ENCODE results near the gene HAGH. TPM values are rescaled to one million over a fixed set of nuclear protein-coding genes. Genes with fewer than 3 reads are reported as not detected.

Gene HAGH
- total RNA-seq, 2 donors from 2014 or later, result 113 to 123 TPM

DNA sequence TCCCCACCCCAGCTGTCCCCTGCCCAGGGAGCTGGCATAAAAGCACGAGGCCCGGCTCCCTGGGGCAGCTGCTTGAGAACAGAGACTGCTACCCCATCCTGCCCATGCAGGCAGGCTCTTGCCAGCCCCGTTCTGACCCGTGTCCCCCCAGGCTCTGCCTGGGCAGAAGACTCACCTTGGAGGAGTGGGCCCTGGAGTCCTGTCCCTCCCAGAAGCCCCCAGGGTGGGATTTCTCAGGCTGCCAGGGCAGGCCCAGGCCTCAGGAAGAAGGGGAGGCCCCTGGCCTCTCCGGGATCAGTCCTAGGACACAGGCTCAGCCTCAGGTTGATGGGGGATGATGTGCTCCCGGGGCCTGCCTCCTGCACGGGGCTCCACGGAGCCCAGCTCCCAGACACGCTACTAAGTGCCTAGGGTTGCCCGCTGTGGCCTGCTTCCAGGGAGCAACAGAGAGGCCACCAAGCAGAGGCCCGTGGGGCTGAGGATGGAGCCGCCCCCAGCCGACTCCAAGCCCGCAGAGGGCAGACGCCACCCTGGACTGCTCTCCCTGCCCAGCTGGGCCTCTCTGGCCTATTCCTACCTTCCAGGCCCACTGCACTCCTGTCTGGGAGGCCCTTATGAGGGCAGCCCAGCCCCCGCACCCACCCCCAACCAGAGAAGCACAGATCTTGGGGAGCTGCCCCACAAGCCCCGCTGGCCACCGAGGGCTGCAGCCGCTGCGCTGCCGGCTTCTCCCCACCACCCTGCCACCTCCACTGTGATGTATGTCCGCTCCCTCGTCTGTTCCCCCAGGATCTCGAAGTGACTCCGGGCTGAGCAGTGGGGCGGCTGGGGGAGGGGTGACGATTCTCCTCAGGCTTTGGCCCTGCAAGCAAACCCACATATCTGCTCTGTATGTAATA, 57.0 kb downstream of the HAGH start:
- intact Hi-C loops (cut with DNase I), result no loop called here
- DNase-seq (no peak), ATAC-seq (no peak)

DNA sequence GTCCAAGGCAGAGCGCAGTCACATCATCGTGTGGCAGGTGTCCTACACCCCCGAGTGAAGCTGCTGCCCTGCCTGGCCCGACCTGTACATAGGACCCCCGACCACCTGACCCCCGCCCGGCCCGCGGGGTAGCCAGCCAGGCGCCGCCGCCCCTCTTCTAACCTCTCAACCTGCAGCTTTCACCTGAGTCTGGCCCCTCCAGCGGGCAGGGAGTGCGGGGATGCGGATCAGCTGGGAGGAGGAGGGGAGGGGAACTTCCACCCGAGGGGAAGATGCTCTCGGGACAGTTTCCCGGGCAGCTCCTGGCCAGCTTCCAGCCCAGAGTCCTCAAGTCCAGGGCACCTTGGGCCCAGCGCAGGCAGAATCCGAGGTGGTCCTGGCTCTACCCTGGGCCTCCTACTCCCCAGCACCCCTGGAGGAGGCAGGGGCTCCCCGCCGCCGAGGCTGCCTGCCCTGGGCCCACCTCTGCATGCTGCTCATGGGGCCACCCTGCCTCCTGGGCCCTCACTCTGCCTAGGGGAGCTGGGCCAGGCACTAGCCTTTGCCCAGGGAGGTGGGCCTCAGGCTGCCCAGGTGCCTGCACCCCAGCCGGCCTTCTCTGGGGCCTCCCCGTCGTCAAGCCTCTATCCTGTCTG, 57.7 kb downstream of the HAGH start:
- DNase-seq (no peak), ATAC-seq (no peak)
- intact Hi-C loops (cut with DNase I), result no loop called here

DNA sequence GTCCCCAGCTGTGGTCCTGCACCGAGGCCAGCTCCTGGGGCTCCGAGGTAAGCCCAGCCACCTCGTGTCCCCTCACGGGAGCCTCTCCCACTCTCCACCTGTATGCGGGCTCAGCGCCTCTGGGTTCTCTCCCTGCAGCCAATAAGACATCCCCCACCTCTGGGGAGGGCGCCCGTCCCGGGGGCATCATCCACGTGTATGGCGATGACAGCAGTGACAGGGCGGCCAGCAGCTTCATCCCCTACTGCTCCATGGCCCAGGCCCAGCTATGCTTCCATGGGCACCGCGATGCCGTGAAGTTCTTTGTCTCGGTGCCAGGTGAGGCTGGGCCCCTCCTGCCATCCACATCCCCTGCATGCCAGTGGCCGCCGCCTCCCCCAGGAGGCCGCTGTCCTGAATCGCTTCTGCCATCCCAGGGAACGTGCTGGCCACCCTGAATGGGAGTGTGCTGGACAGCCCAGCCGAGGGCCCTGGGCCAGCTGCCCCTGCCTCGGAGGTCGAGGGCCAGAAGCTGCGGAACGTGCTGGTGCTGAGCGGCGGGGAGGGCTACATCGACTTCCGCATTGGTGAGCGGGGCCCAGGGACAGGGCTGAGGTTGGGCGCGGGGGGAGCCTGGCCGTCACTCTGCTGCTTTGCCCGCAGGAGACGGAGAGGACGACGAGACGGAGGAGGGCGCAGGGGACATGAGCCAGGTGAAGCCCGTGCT, 58.4 kb downstream of the HAGH start:
- no peak for DNase-seq
- ATAC-seq, result no peak
- intact Hi-C loops (cut with DNase I), result no loop called here

DNA sequence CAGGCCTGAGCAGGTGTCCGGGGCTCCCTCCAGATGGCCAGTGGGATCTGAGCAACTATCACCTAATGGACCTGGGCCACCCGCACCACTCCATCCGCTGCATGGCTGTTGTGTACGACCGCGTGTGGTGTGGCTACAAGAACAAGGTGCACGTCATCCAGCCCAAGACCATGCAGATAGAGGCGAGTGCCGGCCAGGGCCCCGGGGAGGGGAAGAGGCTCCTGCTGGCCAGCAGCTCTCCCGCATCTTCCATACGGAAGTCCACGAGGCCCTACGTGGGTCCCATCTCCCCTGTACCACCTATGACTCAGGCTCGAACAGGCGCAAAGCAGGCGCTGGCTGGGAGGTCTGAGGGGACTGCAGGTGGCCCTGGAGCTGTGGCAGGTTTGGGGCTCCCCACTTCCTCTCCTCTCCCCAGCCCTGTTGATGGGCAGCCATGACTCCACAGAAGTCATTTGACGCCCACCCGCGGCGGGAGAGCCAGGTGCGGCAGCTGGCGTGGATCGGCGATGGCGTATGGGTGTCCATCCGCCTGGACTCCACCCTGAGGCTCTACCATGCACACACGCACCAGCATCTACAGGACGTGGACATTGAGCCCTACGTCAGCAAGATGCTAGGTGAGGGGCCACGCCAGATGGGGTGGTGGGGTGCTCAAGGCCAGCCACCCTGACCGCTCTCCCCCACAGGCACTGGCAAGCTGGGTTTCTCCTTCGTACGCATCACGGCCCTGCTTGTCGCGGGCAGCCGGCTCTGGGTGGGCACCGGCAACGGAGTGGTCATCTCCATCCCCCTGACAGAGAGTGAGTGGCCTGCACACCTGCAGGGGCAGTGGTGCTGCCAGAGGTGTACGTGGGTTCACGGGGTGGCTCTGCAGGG, 59.3 kb downstream of the HAGH start:
- ATAC-seq, result no peak
- no peak for DNase-seq
- intact Hi-C loops (cut with DNase I), result no loop called here

DNA sequence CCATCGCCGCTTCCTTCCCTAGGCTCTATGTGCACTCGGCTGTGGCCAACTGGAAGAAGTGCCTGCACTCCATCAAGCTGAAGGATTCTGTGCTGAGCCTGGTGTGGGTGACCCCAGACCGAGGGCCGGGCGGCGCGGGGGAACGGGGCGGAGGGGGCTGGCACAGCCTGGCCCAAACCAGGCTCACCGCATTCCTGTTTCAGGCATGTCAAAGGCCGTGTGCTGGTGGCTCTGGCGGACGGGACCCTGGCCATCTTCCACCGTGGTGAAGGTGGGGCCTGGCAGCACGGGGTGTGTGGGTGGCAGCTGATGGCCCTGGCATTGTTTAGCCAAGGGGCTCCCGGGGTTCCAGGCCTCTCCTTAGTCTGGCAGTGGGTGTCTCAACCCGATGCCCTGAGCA, 59.9 kb downstream of the HAGH start:
- no peak for ATAC-seq
- DNase-seq, result no peak
- intact Hi-C loops (cut with DNase I), result no loop called here

DNA sequence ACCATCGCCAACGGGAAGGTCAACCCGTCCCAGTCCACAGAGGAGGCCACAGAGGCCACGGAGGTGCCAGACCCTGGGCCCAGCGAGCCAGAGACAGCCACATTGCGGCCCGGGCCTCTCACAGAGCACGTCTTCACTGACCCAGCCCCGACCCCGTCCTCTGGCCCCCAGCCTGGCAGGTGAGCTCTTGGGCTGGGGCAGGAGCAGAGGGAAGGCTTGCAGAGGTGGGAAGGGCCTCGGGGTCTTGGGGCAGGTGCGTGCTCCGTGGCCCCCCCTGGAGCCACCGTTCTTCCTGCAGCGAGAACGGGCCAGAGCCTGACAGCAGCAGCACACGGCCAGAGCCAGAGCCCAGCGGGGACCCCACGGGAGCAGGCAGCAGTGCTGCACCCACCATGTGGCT, 60.4 kb downstream of the HAGH start:
- no peak for ATAC-seq
- no peak for DNase-seq
- intact Hi-C loops (cut with DNase I), result no loop called here

DNA sequence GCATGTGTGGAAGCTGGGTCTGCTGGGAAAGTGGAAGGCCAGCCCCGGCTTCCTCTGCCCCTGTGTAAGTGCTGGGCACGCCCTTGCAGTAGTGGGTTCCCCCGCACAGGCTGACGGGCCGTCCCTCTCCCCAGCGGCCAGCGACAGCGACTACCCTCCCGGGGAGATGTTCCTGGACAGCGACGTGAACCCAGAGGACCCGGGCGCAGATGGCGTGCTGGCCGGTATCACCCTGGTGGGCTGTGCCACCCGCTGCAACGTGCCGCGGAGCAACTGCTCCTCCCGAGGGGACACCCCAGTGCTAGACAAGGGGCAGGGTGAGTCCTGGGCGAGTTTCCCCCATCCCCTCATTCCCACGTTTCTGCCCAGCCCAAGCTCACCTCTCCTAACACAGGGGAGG, 60.8 kb downstream of the HAGH start:
- ATAC-seq (no peak), DNase-seq (no peak)
- intact Hi-C loops (cut with DNase I), result no loop called here

DNA sequence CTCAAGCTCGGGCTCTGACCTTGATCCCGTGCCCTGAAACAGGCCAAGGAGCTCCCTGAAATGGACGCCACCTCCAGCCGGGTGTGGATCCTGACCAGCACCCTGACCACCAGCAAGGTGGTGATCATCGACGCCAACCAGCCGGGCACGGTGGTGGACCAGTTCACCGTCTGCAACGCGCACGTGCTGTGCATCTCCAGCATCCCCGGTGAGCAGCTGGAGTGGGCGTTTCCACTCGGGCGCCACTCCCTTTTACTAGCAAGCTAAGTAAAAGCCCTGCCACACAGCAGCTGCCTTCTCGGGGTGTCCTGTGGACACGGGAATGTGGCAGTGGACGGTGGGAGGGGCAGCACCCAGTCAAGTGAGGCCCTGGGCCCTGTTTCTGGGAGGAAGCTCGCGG, 61.7 kb downstream of the HAGH start:
- DNase-seq, result no peak
- intact Hi-C loops (cut with DNase I), result no loop called here
- ATAC-seq, result no peak

DNA sequence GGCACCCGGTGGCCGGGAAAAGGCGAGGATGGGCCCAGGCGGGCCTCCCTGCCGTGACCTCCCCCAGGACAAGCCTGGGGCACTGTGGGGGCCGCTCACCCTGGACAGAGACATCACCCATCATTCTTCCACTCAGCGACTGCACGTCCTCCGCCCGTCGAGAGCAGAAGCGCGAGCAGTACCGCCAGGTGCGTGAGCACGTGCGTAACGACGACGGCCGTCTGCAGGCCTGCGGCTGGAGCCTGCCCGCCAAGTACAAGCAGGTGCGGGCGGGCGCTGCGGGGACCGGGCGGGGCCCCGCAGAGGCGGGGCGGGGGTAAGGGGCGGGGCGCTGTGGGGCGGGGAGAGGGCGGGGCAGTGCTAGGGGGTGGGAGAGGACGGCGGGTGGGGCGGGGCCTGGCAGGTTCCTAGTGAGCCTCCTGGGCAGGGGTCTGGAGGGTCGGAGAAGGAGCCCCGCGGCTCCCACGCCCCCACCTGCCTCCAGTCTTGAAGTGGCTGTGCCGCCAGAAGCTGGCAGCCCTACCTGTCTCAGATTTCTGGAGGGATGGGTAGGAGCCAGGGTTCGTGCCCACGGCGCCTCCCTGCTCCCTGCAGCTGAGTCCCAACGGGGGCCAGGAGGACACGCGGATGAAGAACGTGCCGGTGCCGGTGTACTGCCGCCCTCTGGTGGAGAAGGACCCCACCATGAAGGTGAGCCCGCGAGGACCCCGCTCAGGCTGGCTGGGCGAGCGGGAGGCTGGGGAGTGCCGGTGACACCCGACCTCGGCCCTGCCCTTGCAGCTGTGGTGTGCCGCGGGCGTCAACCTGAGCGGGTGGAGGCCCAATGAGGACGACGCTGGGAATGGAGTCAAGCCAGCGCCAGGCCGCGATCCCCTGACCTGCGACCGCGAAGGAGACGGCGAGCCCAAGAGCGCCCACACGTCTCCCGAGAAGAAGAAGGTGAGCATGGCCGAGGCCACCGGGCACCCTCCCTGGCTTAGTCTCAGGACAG, 62.8 kb downstream of the HAGH start:
- peak; percentile 2 to 32 for ATAC-seq
- intact Hi-C loops (cut with DNase I), result no loop called here

DNA sequence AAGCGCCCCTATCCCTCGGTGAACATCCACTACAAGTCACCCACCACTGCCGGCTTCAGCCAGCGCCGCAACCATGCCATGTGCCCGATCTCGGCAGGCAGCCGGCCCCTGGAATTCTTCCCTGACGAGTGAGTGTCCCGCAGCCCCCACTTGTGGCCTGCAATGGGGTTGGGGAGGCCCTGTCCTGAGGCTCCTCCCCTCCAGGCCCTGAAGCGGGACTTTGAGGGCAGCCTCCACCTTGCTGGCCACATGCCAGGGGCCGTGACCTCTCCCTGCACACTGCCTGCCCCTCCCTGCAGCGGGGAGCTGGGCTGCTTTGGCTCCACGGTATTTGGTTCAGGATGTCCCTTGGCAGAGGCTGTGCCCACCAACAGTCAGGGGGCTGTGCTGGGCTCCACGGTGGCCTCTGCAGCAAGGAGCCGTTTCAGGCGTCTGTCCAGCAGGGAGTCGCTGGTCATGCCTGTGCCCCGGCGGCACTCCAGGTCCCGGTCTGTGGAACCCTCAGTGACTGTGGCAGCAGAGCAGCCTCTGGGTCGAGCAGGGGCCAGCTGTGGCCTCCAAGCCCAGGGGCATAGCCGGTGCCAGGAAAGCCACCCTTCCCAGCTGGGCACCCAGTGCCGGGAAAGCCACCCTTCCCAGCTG, 63.6 kb downstream of the HAGH start:
- DNase-seq, result no peak
- ATAC-seq, result no peak
- intact Hi-C loops (cut with DNase I), result no loop called here

More for the DNA sequence above, 62.8 kb downstream of the HAGH start:
- no peak for DNase-seq

DNA sequence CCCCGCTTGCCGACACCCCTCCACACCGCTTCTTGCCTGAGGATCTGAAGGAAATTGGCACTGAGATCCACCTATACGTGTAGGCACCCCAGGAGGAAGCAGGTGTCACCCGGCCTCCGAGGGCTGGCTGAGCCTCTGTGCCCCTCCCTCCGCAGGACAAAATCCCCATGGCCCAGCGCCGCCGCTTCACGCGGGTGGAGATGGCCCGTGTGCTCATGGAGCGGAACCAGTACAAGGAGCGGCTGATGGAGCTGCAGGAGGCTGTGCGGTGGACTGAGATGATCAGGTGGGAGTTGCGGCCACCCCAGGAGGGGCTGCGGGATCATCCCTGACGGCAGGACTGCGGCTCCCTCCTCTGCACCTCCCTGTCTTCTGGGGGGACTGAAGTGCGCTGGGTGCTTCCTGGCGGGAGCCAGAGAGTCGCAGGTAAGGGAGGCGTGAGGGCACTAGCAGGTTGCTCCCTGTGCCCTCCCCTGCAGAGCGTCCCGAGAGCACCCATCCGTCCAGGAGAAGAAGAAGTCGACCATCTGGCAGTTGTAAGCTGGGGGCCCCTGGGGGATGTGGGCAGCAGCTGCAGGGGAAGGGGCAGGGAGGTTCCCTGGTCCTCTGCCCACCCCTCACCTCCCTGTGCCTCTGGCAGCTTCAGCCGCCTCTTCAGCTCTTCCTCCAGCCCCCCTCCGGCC, 64.3 kb downstream of the HAGH start:
- DNase-seq (no peak), ATAC-seq (no peak)
- intact Hi-C loops (cut with DNase I), result no loop called here

DNA sequence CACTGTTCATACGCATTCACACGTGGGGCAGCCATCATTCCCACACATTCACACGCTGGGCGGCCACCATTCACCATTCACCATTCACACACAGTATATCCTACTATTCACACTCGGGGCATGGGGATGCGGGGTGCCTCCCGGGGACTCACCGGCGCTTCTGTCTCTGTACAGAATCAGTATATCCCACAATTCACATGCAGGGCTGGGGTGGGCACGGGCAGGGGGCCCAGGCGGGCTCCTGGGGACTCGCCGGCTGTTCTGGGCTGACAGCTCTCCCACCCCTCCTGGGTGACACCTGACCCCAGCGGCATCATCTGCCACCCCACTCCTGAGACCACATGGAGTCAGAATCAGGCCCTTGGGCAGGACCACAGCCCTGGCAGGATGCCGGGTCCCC, 64.9 kb downstream of the HAGH start:
- ATAC-seq (no peak), DNase-seq (no peak)
- intact Hi-C loops (cut with DNase I), result no loop called here

DNA sequence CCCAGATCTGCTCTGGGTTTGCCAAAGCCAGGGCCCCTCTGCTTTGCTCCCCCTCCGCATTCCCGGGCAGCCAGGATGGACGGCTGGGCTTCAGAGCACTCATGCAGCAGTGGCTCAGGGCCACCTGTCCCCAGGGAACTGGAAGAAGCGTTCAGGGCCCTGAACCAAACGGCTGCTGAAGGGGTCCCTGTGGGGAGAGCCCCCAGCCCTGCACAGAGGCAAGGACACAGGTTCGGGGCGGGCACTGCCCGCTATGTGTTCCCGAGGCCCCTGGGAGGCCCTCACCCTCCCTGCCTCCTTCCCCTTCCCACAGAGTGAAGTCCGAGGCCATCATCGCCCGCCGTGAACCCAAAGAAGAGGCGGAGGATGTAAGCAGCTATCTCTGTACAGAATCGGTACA, 65.7 kb downstream of the HAGH start:
- intact Hi-C loops (cut with DNase I), result no loop called here
- DNase-seq, result no peak
- no peak for ATAC-seq

DNA sequence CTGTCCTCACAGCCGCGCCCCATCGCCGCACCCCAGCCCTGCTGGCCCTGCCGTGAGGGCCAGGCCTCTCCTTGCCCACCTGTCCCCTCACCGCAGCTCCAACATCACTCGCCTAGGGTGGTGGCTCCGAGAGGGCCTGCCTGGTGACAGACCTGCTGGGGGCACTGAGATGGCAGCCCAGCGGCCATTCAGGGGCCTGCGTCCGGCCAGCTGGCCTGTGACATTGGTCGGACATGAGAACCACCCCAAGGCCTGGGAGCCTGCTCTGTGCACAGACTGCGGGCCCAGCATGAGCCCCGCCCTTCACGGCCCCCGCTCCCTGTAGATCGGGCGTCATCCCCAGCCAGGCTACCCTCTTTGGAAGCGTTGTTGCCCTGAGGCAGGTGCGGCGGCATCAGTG, 67.1 kb downstream of the HAGH start:
- DNase-seq, result no peak
- ATAC-seq, result no peak
- intact Hi-C loops (cut with DNase I), result no loop called here

DNA sequence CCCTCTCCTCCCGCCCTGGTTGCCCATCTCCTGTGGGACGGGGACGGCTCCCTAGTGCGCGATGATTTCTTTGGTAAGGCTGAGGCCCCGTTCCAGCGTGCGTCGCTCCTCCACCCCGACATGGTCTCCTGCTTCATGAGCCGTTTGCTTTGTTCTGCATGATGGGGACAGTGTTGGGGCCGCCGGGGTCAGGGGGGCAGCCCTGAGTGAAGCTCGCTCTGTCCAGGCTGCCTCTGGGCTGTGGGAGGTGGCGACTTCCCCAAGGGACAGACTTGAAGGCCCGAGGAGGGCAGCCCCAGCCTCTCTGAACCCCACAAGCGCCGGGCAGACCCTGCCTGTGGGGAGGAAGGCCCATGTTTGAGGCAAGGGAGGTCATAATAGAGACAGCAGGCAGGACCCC, 67.7 kb downstream of the HAGH start:
- DNase-seq, result no peak
- no peak for ATAC-seq
- intact Hi-C loops (cut with DNase I), result no loop called here

DNA sequence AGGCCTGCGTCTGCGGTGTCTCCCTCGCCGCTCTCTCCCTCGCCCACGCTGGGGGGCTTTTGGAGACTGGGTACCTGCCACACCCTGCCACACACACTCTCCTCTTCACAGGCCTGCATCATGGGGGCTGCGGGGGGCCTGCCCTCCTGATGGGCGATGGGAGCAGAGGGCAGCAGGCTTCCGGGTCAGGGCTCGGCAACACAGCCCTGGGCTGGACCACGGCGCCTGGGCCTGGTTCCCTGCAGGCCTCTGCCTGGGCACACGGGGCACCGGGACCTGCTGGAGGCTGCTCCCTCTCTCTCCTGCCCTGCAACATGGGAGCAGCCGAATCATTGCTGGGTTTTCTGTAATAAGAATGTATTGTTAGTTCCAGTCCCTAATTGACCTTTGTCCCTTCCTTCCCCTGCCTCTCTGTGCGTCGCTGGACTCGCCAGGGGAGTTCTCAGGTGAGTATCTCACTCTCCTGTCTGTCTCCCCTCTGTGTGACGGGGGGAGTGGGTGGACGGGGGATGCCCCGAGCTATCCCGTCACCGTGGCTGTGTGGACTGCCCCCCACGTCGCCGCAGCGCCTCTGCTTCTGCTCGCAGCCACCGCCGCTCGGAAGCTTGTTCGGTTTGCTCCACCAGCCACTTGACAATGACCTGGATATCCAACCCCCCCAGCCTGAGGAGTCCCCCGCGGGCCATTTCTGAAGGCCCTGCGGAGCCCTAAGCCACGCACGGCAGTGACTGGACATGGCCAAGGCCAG, 68.7 kb downstream of the HAGH start:
- intact Hi-C loops (cut with DNase I), result no loop called here
- ATAC-seq (no peak), DNase-seq (no peak)
